IMR-90 (cell line): ENCODE measurements around the gene MORN4. TPM values are rescaled to one million over a fixed set of nuclear protein-coding genes. Genes with fewer than 3 reads are reported as not detected.
A peak's percentile ranks its signal among the peaks of the same experiment; 100 is the strongest.

ENCODE experiments used
- ATAC-seq: fragments of 200-7000 bp; cut with Tn5 transposase; 2 replicates; pipeline ENCODE4 v1.9.1; 2020; ENCODE audit warnings: low read depth, mild to moderate bottlenecking, moderate library complexity
- BruUV-seq: library from RNA; stranded (reverse); fragments of 400-500 nt; replicated peaks from 2 replicates; lab custom pipeline; 2021; lab: Mats Ljungman, UMichigan
- CTCF ChIA-PET: fragments of 300-600 bp; formaldehyde crosslinking; extraction: SDS; loops from one replicate; lab custom pipeline; 2021; ENCODE audit warnings: antibody characterized with exemption; lab: Yijun Ruan, JAX
- POLR2A ChIA-PET: fragments of 300-600 bp; sonication (Branson Sonifier 250); formaldehyde crosslinking; loops from one replicate; lab custom pipeline; 2022; ENCODE audit warnings: antibody characterized with exemption; ENCODE audit not compliant: unreplicated experiment; lab: Charles Lee
- DNase-seq: peaks from one replicate; pipeline ENCODE4 v3.0.0; 2013
- H2AFZ ChIP-seq: replicated peaks from 2 replicates; pipeline ENCODE3; 2013; ENCODE audit warnings: low read length, mild to moderate bottlenecking; ENCODE audit not compliant: poor library complexity
- H2AK5ac ChIP-seq: 2 replicates; pipeline ENCODE4 v1.6.1; 2013; ENCODE audit warnings: low read depth, low read length, inconsistent platforms
- H2AK9ac ChIP-seq: replicated peaks from 2 replicates; pipeline ENCODE3; 2013; ENCODE audit warnings: mild to moderate bottlenecking, low read depth, low read length, moderate library complexity; ENCODE audit not compliant: poor library complexity
- H2BK120ac ChIP-seq: 2 replicates; pipeline ENCODE4 v1.6.1; 2013; ENCODE audit warnings: low read depth, low read length, inconsistent platforms
- H2BK15ac ChIP-seq: 3 replicates; pipeline ENCODE4 v1.6.1; 2013; ENCODE audit warnings: low read depth, low read length, inconsistent platforms
- H2BK20ac ChIP-seq: 2 replicates; pipeline ENCODE4 v1.6.1; 2013; ENCODE audit warnings: low read depth, mild to moderate bottlenecking, inconsistent platforms, low read length, moderate library complexity
- H2BK5ac ChIP-seq: 2 replicates; pipeline ENCODE4 v1.6.1; 2013; ENCODE audit warnings: mild to moderate bottlenecking, low read depth, low read length, inconsistent platforms; ENCODE audit not compliant: poor library complexity, severe bottlenecking
- H3K14ac ChIP-seq: replicated peaks from 2 replicates; pipeline ENCODE4 v1.6.1; 2013; ENCODE audit warnings: low read depth, low read length, inconsistent platforms
- H3K18ac ChIP-seq: 2 replicates; pipeline ENCODE4 v1.6.1; 2013; ENCODE audit warnings: low read depth, low read length, control low read depth
- H3K23ac ChIP-seq: 2 replicates; pipeline ENCODE4 v1.6.1; 2013; ENCODE audit warnings: low read depth, low read length, inconsistent platforms
- H3K27ac ChIP-seq: 2 replicates; pipeline ENCODE4 v1.5.1; 2013; ENCODE audit warnings: mild to moderate bottlenecking, control low read depth, low read length; ENCODE audit not compliant: insufficient read depth
- H3K27me3 ChIP-seq: 2 replicates; pipeline ENCODE4 v1.6.1; 2013; ENCODE audit warnings: low read length; ENCODE audit not compliant: control insufficient read depth, insufficient read depth
- H3K36me3 ChIP-seq: 2 replicates; pipeline ENCODE4 v1.6.1; 2013; ENCODE audit warnings: low read length, mixed read lengths; ENCODE audit not compliant: control insufficient read depth, insufficient read depth
- H3K4ac ChIP-seq: 2 replicates; pipeline ENCODE4 v1.6.1; 2013; ENCODE audit warnings: low read depth, low read length, inconsistent platforms
- H3K4me1 ChIP-seq: 2 replicates; pipeline ENCODE4 v1.6.1; 2013; ENCODE audit warnings: low read length, mixed read lengths; ENCODE audit not compliant: control insufficient read depth, insufficient read depth
- H3K4me2 ChIP-seq: 2 replicates; pipeline ENCODE4 v1.6.1; 2013; ENCODE audit warnings: low read depth, mild to moderate bottlenecking, control low read depth, low read length, moderate library complexity
- H3K4me3 ChIP-seq: 2 replicates; pipeline ENCODE4 v1.5.1; 2013; ENCODE audit warnings: low read depth, mild to moderate bottlenecking, control low read depth, low read length, moderate library complexity; ENCODE audit not compliant: insufficient read depth
- H3K56ac ChIP-seq: 2 replicates; pipeline ENCODE4 v1.6.1; 2013; ENCODE audit warnings: low read length, inconsistent platforms; ENCODE audit not compliant: insufficient read depth; ENCODE audit errors: extremely low read depth
- H3K79me1 ChIP-seq, 2 experiments: 2 replicates each; pipeline ENCODE4 v1.6.1; 2013; ENCODE audit warnings: low read length in 2 of 2, inconsistent platforms in 1 of 2, low read depth in 1 of 2
- H3K9ac ChIP-seq: 2 replicates; pipeline ENCODE4 v1.6.1; 2013; ENCODE audit warnings: low read depth, low read length, control low read depth
- H3K9me1 ChIP-seq: 2 replicates; pipeline ENCODE4 v1.6.1; 2013; ENCODE audit warnings: low read length, inconsistent platforms; ENCODE audit not compliant: insufficient read depth
- H3K9me3 ChIP-seq: 2 replicates; pipeline ENCODE4 v1.6.1; 2013; ENCODE audit warnings: low read length; ENCODE audit not compliant: control insufficient read depth, insufficient read depth
- H4K20me1 ChIP-seq: 2 replicates; pipeline ENCODE4 v1.6.1; 2013; ENCODE audit warnings: low read length, inconsistent platforms; ENCODE audit not compliant: insufficient read depth
- H4K5ac ChIP-seq: 2 replicates; pipeline ENCODE4 v1.6.1; 2013; ENCODE audit warnings: mild to moderate bottlenecking, low read depth, low read length, control low read depth
- H4K8ac ChIP-seq, 2 experiments: 2 replicates each; pipeline ENCODE4 v1.6.1; 2013; ENCODE audit warnings: low read depth in 2 of 2, low read length in 2 of 2, control low read depth in 1 of 2, inconsistent platforms in 1 of 2
- H4K91ac ChIP-seq: 2 replicates; pipeline ENCODE4 v1.6.1; 2013; ENCODE audit warnings: low read depth, low read length, inconsistent platforms; ENCODE audit not compliant: insufficient read depth
- MAZ ChIP-seq: IDR thresholded peaks from 2 replicates; pipeline ENCODE4 v1.6.1; 2012; ENCODE audit warnings: low read depth, mild to moderate bottlenecking, low read length, improper control_type of control experiment, moderate library complexity, borderline replicate concordance
- POLR2A ChIP-seq: IDR thresholded peaks from 2 replicates; pipeline ENCODE4 v1.6.1; 2012; ENCODE audit warnings: mild to moderate bottlenecking, low read depth, low read length
- WGBS, 2 experiments: methylation state at CpG; one replicate each; pipeline versions ENCODE4 v1.1.5 to v1.1.7; 2013; ENCODE audit warnings: missing lambda C conversion rate in 2 of 2; ENCODE audit not compliant: insufficient read length in 1 of 2; ENCODE audit errors: extremely low coverage in 2 of 2; 5-methylcytosine and 5-hydroxymethylcytosine counted together
- dilution Hi-C: fragments of 300-500 bp; cut with HindIII; formaldehyde crosslinking; loops from one replicate; pipeline ENCODE4 v1.14.3; 2018; ENCODE audit warnings: low sequenced_read_pairs; ENCODE audit not compliant: unreplicated experiment
- in situ Hi-C: fragments of 300-500 bp; cut with MboI; formaldehyde crosslinking; loops from 3 replicates; pipeline ENCODE4 v1.14.3; 2019; ENCODE audit warnings: low sequenced_read_pairs, inconsistent platforms, mixed read lengths
- intact Hi-C: fragments of 100-400 bp; cut with micrococcal nuclease; formaldehyde crosslinking; loops from 2 replicates; pipeline ENCODE4 v1.10.0; 2022
- polyA plus RNA-seq, 3 experiments: library from polyadenylated mRNA; depleted of rRNA; stranded (reverse); fragments of >200 nt; gene quantifications; 2 replicates each; pipeline ENCODE4 v1.2.3, GENCODE V29; 2012; ENCODE audit warnings: low replicate concordance in 1 of 3
- total RNA-seq: library from RNA; depleted of rRNA; stranded (reverse); fragments of >200 nt; gene quantifications from 2 replicates; pipeline ENCODE4 v1.2.3, GENCODE V29; 2012
- TF ChIP-seq, protein P1 (sequence below): conservative IDR thresholded peaks from 2 replicates; pipeline ENCODE4 v1.5.1; 2012; ENCODE audit warnings: mild to moderate bottlenecking, low read depth, low read length, improper control_type of control experiment

The MORN4 gene
- total and polyA plus RNA-seq, 2 of the 4 experiments (the other 2 are of a cell fraction), result 3.2 to 8.4 TPM

- no peak for TF ChIP-seq MAZ
Observed at GRCh38 chr10:97673736-97674525, 40.6 kb upstream of the MORN4 start (continued).

- no peak overlapping the region for H4K91ac ChIP-seq
- H3K27me3 ChIP-seq, result no peaks in the 10 kb centered on the region
- H2AFZ ChIP-seq, result no peak overlapping the region
- H2AK9ac ChIP-seq, result no peak overlapping the region
- no peak for DNase-seq
- ChIA-PET CTCF (no interaction called here), POLR2A (no interaction called here)
- H3K9me3 ChIP-seq, result no peaks in the 10 kb centered on the region
- WGBS, 2 experiments, result 100% methylated on average over 1 of the region's 1 CpG; no CpG with 5 or more reads in 1 of the 2 experiments
- H3K14ac ChIP-seq, result no peak overlapping the region
- no peak overlapping the region for H2BK15ac ChIP-seq
- H2BK20ac ChIP-seq, result no peak overlapping the region
- H4K20me1 ChIP-seq, result no peaks in the 10 kb centered on the region; the same call in 1 of the 2 replicates
- no peak overlapping the region for H4K8ac ChIP-seq
- no TSS peak for BruUV-seq
- H2BK120ac ChIP-seq, result no peak overlapping the region
- dilution Hi-C loops (no loop called here), intact Hi-C loops (no loop called here), in situ Hi-C loops (no loop called here)
- H2BK5ac ChIP-seq, result no peak overlapping the region
- H3K9me1 ChIP-seq, result no peaks in the 10 kb centered on the region
- no peak overlapping the region for H3K27ac ChIP-seq
- no peak for ATAC-seq
- H3K4me1 ChIP-seq, result no peaks in the 10 kb centered on the region
- no peak overlapping the region for H3K4ac ChIP-seq
- H3K23ac ChIP-seq, result no peak overlapping the region
- H4K5ac ChIP-seq, result no peak overlapping the region
- TF ChIP-seq MAZ, result no peak
- TF ChIP-seq, protein P1, sequence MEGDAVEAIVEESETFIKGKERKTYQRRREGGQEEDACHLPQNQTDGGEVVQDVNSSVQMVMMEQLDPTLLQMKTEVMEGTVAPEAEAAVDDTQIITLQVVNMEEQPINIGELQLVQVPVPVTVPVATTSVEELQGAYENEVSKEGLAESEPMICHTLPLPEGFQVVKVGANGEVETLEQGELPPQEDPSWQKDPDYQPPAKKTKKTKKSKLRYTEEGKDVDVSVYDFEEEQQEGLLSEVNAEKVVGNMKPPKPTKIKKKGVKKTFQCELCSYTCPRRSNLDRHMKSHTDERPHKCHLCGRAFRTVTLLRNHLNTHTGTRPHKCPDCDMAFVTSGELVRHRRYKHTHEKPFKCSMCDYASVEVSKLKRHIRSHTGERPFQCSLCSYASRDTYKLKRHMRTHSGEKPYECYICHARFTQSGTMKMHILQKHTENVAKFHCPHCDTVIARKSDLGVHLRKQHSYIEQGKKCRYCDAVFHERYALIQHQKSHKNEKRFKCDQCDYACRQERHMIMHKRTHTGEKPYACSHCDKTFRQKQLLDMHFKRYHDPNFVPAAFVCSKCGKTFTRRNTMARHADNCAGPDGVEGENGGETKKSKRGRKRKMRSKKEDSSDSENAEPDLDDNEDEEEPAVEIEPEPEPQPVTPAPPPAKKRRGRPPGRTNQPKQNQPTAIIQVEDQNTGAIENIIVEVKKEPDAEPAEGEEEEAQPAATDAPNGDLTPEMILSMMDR, result no peak
- TF ChIP-seq POLR2A, result peak; percentile 24; the same call in 1 of the 2 replicates
- no peak overlapping the region for H3K56ac ChIP-seq
- H3K4me3 ChIP-seq, result no peak overlapping the region
- no peak overlapping the region for H3K9ac ChIP-seq
- peaks cover 8 to 21% of the 10 kb centered on the region in 2 experiments; a peak in 3 of 4 replicates for H3K79me1 ChIP-seq
- no peak overlapping the region for H3K4me2 ChIP-seq
- H3K18ac ChIP-seq, result no peak overlapping the region
- H2AK5ac ChIP-seq, result no peak overlapping the region
- H3K36me3 ChIP-seq, result peaks cover 48% of the 10 kb centered on the region
Observed at GRCh38 chr10:97669571-97669970, 36.3 kb upstream of the MORN4 start.
